SK-N-SH (cell line): ENCODE measurements around the gene FAM20B. TPM values are rescaled to one million over a fixed set of nuclear protein-coding genes. Genes with fewer than 3 reads are reported as not detected.

ENCODE experiments used
- CTCF ChIA-PET: fragments of 300-600, 350-600 bp; formaldehyde crosslinking; extraction: SDS; loops from one replicate; lab custom pipeline; 2021; lab: Yijun Ruan, JAX
- POLR2A ChIA-PET: fragments of 350-600 bp; sonication (Branson Sonifier 250); formaldehyde crosslinking; extraction: SDS; loops from one replicate; lab custom pipeline; 2020; ENCODE audit warnings: antibody characterized with exemption, inconsistent platforms; lab: Yijun Ruan, JAX
- DNase-seq: peaks from one replicate; pipeline ENCODE4 v3.0.0; 2012
- H2AFZ ChIP-seq: fragments of 200-600 bp; sonication (generic); 2 replicates; pipeline ENCODE4 v1.8.1; 2016; ENCODE audit warnings: antibody characterized with exemption, mild to moderate bottlenecking, low read depth
- H3F3A ChIP-seq: fragments of 200-600 bp; sonication (generic); replicated peaks from 2 replicates; pipeline ENCODE3; 2016; ENCODE audit warnings: antibody characterized with exemption, mild to moderate bottlenecking; ENCODE audit not compliant: insufficient read depth
- H3K27ac ChIP-seq, 2 experiments: fragments of 200-500 bp in 1 of 2; fragments of 200-600 bp in 1 of 2; sonication (Bioruptor generic) in 1 of 2; sonication (generic), shearing (Covaris generic) in 1 of 2; 2 replicates each; pipeline versions ENCODE4 v1.5.1 to v1.6.1; 2014 to 2016; ENCODE audit warnings: low read depth in 2 of 2, inconsistent platforms in 1 of 2, low read length in 1 of 2, mild to moderate bottlenecking in 1 of 2, mixed read lengths in 1 of 2
- H3K27me3 ChIP-seq: fragments of 200-600 bp; sonication (generic), shearing (Covaris generic); 2 replicates; pipeline ENCODE4 v1.6.1; 2016; ENCODE audit warnings: mixed run types; ENCODE audit not compliant: insufficient read depth
- H3K36me3 ChIP-seq, 2 experiments: fragments of 200-500 bp in 1 of 2; fragments of 200-600 bp in 1 of 2; sonication (Bioruptor generic) in 1 of 2; sonication (generic) in 1 of 2; replicated peaks in 1 of 2; 2 replicates each; pipeline versions ENCODE3 to v1.5.1; 2014 to 2016; ENCODE audit warnings: low read length in 1 of 2, mild to moderate bottlenecking in 1 of 2; ENCODE audit not compliant: insufficient read depth in 2 of 2, control insufficient read depth in 1 of 2
- H3K4me1 ChIP-seq, 2 experiments: fragments of 200-500 bp in 1 of 2; fragments of 200-600 bp in 1 of 2; sonication (Bioruptor generic) in 1 of 2; sonication (generic), shearing (Covaris generic) in 1 of 2; 2 replicates each; pipeline versions ENCODE4 v1.5.1 to v1.6.1; 2014 to 2016; ENCODE audit warnings: low read depth in 1 of 2, low read length in 1 of 2, mixed run types in 1 of 2; ENCODE audit not compliant: insufficient read depth in 2 of 2, control insufficient read depth in 1 of 2
- H3K4me2 ChIP-seq: fragments of 200-600 bp; sonication (generic), shearing (Covaris generic); 2 replicates; pipeline ENCODE4 v1.6.1; 2017; ENCODE audit warnings: mixed run types
- H3K4me3 ChIP-seq, 2 experiments: fragments of 200-500 bp in 1 of 2; fragments of 200-600 bp in 1 of 2; sonication (Bioruptor generic) in 1 of 2; sonication (generic), shearing (Covaris generic) in 1 of 2; 2 replicates each; pipeline versions ENCODE4 v1.5.1 to v1.8.1; 2014 to 2016; ENCODE audit warnings: low read depth in 2 of 2, inconsistent platforms in 1 of 2, low read length in 1 of 2, mild to moderate bottlenecking in 1 of 2, mixed read lengths in 1 of 2, moderate library complexity in 1 of 2
- H3K79me2 ChIP-seq: fragments of 200-600 bp; sonication (generic); 2 replicates; pipeline ENCODE4 v1.8.1; 2017; ENCODE audit warnings: mild to moderate bottlenecking; ENCODE audit not compliant: insufficient read depth
- H3K9ac ChIP-seq: fragments of 200-600 bp; sonication (generic); 2 replicates; pipeline ENCODE4 v1.6.1; 2017; ENCODE audit warnings: mixed run types
- H3K9me2 ChIP-seq: fragments of 200-600 bp; sonication (generic); 2 replicates; pipeline ENCODE4 v1.6.1; 2017; ENCODE audit warnings: mixed run types
- H3K9me3 ChIP-seq: fragments of 200-600 bp; sonication (generic); 2 replicates; pipeline ENCODE4 v1.6.1; 2017; ENCODE audit warnings: mixed run types, mild to moderate bottlenecking, moderate library complexity
- H4K20me1 ChIP-seq: fragments of 200-600 bp; sonication (generic); 2 replicates; pipeline ENCODE4 v1.6.1; 2017; ENCODE audit warnings: mild to moderate bottlenecking, mixed run types; ENCODE audit not compliant: insufficient read depth
- ELF1 ChIP-seq: IDR thresholded peaks from 2 replicates; pipeline ENCODE4 v1.4.0; 2012
- EP300 ChIP-seq, 2 experiments: IDR thresholded peaks; 2 replicates each; pipeline versions ENCODE4 v1.4.0 to v1.6.1; 2012; ENCODE audit warnings: borderline replicate concordance in 1 of 2, low read depth in 1 of 2, low read length in 1 of 2
- FOXJ3 ChIP-seq: sonication (generic); formaldehyde crosslinking; IDR thresholded peaks from 2 replicates; pipeline ENCODE4 v1.5.1; 2020; ENCODE audit warnings: mild to moderate bottlenecking, missing genetic modification reagents
- FOXM1 ChIP-seq: IDR thresholded peaks from 2 replicates; pipeline ENCODE4 v1.4.0; 2012; ENCODE audit warnings: low read depth, mild to moderate bottlenecking
- GABPA ChIP-seq: IDR thresholded peaks from 2 replicates; pipeline ENCODE4 v1.4.0; 2012; ENCODE audit warnings: low read depth, mild to moderate bottlenecking
- MEF2A ChIP-seq: IDR thresholded peaks from 2 replicates; pipeline ENCODE4 v1.4.0; 2012; ENCODE audit warnings: low read depth, borderline replicate concordance
- MXI1 ChIP-seq: IDR thresholded peaks from 2 replicates; pipeline ENCODE4 v1.6.1; 2012; ENCODE audit warnings: mild to moderate bottlenecking, low read depth, low read length, improper control_type of control experiment
- NFIC ChIP-seq: IDR thresholded peaks from 2 replicates; pipeline ENCODE4 v1.4.0; 2012; ENCODE audit warnings: borderline replicate concordance
- NRF1 ChIP-seq: IDR thresholded peaks from 2 replicates; pipeline ENCODE4 v1.6.1; 2012; ENCODE audit warnings: low read depth, mild to moderate bottlenecking, low read length
- RCOR1 ChIP-seq: fragments of 150-350 bp; IDR thresholded peaks from 2 replicates; pipeline ENCODE4 v1.6.1; 2017; ENCODE audit warnings: antibody characterized with exemption, low read length
- RFX5 ChIP-seq: IDR thresholded peaks from 2 replicates; pipeline ENCODE4 v1.6.1; 2012; ENCODE audit warnings: mild to moderate bottlenecking, improper control_type of control experiment, low read length
- RXRA ChIP-seq: IDR thresholded peaks from 2 replicates; pipeline ENCODE4 v1.4.0; 2012; ENCODE audit warnings: low read depth, mild to moderate bottlenecking, borderline replicate concordance
- WGBS: methylation state at CpG from one replicate; pipeline ENCODE4 v1.1.6; 2017; ENCODE audit warnings: low lambda C conversion rate; 5-methylcytosine and 5-hydroxymethylcytosine counted together
- polyA plus RNA-seq, 3 experiments: library from polyadenylated mRNA; depleted of rRNA; stranded (reverse); fragments of >200 nt; gene quantifications; 2 replicates each; pipeline ENCODE4 v1.2.3, GENCODE V29; 2012
- TF ChIP-seq, protein P1 (sequence below): fragments of 150-350 bp; IDR thresholded peaks from 2 replicates; pipeline ENCODE4 v1.6.1; 2017; ENCODE audit warnings: antibody characterized with exemption, low read length, low read depth, borderline replicate concordance
- TF ChIP-seq, protein P2 (sequence below): IDR thresholded peaks from 2 replicates; pipeline ENCODE4; 2012
- TF ChIP-seq, protein P3 (sequence below): IDR thresholded peaks from 2 replicates; pipeline ENCODE4 v1.4.0; 2012; ENCODE audit warnings: low read depth
- TF ChIP-seq, protein P4 (sequence below): fragments of 150-350 bp; IDR thresholded peaks from 2 replicates; pipeline ENCODE4 v1.6.1; 2016; ENCODE audit warnings: mild to moderate bottlenecking, low read depth, low read length

FAM20B gene
- polyA plus RNA-seq, 1 of the 3 experiments (the other 2 are of a cell fraction), result 14.9 TPM

DNA sequence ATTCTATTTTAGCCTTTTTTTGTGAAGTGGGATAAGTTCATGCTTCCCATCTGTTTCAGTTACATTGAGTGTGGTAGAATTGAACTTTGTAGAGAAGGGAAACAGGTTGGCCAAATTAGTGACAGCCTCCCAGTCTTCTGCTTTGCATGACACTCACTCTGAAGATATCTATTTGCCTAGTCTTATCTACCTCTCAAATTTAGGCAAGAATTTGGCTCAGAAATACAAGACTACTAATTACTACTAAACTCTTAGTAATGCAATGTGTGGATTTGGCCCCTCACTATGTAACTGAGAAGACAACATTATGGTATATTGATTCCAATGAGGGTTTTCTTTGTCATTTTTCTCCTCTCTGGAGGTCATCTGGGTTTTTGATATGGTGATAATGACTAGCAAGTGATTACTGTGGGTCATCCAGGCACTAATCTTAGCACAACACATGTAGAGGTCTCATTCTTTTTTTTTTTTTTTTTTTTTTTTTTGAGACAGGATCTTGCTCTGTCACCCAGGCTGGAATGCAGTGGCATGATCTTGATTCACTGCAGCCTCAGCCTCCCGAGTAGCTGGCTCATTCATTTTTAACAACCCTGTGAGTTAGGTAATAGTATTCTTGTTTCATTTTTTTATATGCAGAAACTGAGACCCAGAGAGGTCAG lies 6.3 kb downstream of the FAM20B start:
- Histone ChIP-seq H3K9me3 (no peaks in the 10 kb centered on the region), H3K36me3 (no peaks in the 10 kb centered on the region), H3K9me2 (no peaks in the 10 kb centered on the region), H3F3A (peaks cover 2% of the 10 kb centered on the region), H3K27ac (peak overlapping the region in 1 of 2 experiments; percentile 13; a peak in 1 of 4 replicates), H3K27me3 (no peaks in the 10 kb centered on the region), H3K4me2 (0 out of 2 replicates have a peak overlapping the region, but pooled peaks have one; percentile 39), H3K4me1 (peaks cover 15 to 32% of the 10 kb centered on the region in 2 experiments), H2AFZ (no peak overlapping the region), H3K79me2 (peaks cover 98% of the 10 kb centered on the region), H4K20me1 (peaks cover 4% of the 10 kb centered on the region)
- no peak for DNase-seq
- POLR2A ChIA-PET, result interaction anchor here (0.7 kb wide), 1 partner anchor 30 kb away, joined by 3 read pairs; no protein-coding TSS in a partner anchor
- WGBS, result 7% methylated on average over 1 of the region's 1 CpG
- TF ChIP-seq FOXM1 (no peak), EP300 (IDR thresholded peaks at IDR 0.05; ENCODE audit: borderline replicate concordance in 1 of 2, low read depth in 1 of 2, low read length in 1 of 2) (no peak), FOXJ3 (CRISPR knock-in tag) (no peak), NRF1 (no peak), RXRA (no peak), NFIC (no peak), GABPA (no peak), RCOR1 (no peak), MXI1 (no peak)
- TF ChIP-seq, protein P1, sequence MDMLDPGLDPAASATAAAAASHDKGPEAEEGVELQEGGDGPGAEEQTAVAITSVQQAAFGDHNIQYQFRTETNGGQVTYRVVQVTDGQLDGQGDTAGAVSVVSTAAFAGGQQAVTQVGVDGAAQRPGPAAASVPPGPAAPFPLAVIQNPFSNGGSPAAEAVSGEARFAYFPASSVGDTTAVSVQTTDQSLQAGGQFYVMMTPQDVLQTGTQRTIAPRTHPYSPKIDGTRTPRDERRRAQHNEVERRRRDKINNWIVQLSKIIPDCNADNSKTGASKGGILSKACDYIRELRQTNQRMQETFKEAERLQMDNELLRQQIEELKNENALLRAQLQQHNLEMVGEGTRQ, result no peak
- TF ChIP-seq, protein P2, sequence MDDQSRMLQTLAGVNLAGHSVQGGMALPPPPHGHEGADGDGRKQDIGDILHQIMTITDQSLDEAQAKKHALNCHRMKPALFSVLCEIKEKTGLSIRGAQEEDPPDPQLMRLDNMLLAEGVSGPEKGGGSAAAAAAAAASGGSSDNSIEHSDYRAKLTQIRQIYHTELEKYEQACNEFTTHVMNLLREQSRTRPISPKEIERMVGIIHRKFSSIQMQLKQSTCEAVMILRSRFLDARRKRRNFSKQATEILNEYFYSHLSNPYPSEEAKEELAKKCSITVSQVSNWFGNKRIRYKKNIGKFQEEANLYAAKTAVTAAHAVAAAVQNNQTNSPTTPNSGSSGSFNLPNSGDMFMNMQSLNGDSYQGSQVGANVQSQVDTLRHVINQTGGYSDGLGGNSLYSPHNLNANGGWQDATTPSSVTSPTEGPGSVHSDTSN, result no peak
- TF ChIP-seq, all 33 proteins: peak for 0
- CTCF ChIA-PET, result interaction anchor here (1.2 kb wide), 2 partner anchors 29 to 47 kb away, joined by 3 read pairs; no protein-coding TSS in a partner anchor
- Histone ChIP-seq H3K4me3 (no peak overlapping the region), H3K9ac (no peak overlapping the region)

DNA sequence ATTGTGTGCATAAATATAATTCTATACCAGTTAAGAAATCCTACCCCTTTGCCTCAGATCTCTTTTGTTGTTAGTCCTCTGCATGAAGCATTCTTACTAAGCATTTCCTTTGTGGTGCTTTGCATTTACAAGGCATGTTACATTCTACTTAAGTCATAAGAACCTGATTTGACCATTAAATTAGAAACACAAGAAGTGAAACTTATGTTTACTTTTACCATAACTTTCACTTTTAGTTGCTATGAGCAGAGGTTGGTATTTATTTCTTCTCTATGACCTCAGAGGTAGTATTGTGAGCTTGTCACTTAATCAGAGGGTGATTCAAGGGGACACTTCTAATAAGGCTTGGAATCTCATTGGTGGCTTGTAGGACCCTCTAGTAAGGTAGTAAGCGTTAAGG lies 9.0 kb downstream of the FAM20B start:
- no peak overlapping the region for H2AFZ ChIP-seq
- ChIA-PET POLR2A (no interaction called here), CTCF (no interaction called here)
- no peak for DNase-seq
- H3K4me3 ChIP-seq, result no peak overlapping the region
- H3K36me3 ChIP-seq, result no peaks in the 10 kb centered on the region
- H3F3A ChIP-seq, result no peaks in the 10 kb centered on the region
- H4K20me1 ChIP-seq, result peaks cover 8% of the 10 kb centered on the region
- WGBS, result 94% methylated on average over 1 of the region's 1 CpG
- H3K4me1 ChIP-seq, result peaks cover 5 to 32% of the 10 kb centered on the region in 2 experiments; a peak in 3 of 4 replicates
- H3K4me2 ChIP-seq, result 0 out of 2 replicates have a peak overlapping the region, but pooled peaks have one; percentile 9
- H3K9ac ChIP-seq, result no peak overlapping the region
- H3K9me3 ChIP-seq, result no peaks in the 10 kb centered on the region
- H3K27me3 ChIP-seq, result no peaks in the 10 kb centered on the region
- H3K27ac ChIP-seq, result peak overlapping the region; percentile 29 to 50; a peak in 2 of 4 replicates
- TF ChIP-seq, protein P3, sequence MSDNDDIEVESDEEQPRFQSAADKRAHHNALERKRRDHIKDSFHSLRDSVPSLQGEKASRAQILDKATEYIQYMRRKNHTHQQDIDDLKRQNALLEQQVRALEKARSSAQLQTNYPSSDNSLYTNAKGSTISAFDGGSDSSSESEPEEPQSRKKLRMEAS, result no peak
- no peak for TF ChIP-seq RFX5
- TF ChIP-seq ELF1, result no peak
- TF ChIP-seq FOXJ3 (CRISPR knock-in tag), result no peak
- no peak for TF ChIP-seq MEF2A
- TF ChIP-seq, protein P4, sequence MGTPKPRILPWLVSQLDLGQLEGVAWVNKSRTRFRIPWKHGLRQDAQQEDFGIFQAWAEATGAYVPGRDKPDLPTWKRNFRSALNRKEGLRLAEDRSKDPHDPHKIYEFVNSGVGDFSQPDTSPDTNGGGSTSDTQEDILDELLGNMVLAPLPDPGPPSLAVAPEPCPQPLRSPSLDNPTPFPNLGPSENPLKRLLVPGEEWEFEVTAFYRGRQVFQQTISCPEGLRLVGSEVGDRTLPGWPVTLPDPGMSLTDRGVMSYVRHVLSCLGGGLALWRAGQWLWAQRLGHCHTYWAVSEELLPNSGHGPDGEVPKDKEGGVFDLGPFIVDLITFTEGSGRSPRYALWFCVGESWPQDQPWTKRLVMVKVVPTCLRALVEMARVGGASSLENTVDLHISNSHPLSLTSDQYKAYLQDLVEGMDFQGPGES, result no peak
- H3K79me2 ChIP-seq, result peaks cover 98% of the 10 kb centered on the region
- no peaks in the 10 kb centered on the region for H3K9me2 ChIP-seq
